GM19468 (cell line): ENCODE data around the gene ARPIN.
"Not testable (repeated sequence)": the region's sequence is repeated elsewhere in the genome, so short reads cannot be mapped to it uniquely, and the experiment has no call there.

Experiments used
- ATAC-seq: cut with Tn5 transposase; IDR thresholded peaks from one replicate; pipeline ENCODE4 v1.9.1; 2021; ENCODE audit warnings: mild to moderate bottlenecking, moderate library complexity, moderate number of reproducible peaks; ENCODE audit not compliant: unreplicated experiment; ENCODE audit errors: extremely low read depth

ARPIN gene

DNA sequence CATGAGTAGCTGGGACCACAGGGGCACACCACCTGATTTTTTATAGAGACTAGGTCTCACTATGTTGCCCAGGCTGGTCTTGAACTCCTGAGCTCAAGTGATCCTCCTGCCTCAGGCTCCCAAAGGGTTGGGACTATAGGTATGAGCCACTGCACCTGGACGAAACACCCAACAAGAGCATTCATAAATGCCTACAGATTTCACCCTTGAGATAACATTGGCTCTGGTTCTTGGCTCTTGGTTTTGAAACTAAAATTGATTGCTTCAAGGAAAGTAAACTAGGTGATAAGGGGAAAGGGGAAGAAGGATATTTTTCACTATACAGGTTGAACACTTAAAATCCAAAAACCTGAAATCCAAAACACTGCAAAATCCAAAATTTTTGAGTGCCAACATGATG is 29.2 kb downstream of the ARPIN start:
- no peak for ATAC-seq

GRCh38 chr15:89880727-89881126 is 32.0 kb downstream of the ARPIN start:
- ATAC-seq, result no peak

GRCh38 chr15:89878323-89878722 is 34.4 kb downstream of the ARPIN start:
- ATAC-seq, result no peak

DNA sequence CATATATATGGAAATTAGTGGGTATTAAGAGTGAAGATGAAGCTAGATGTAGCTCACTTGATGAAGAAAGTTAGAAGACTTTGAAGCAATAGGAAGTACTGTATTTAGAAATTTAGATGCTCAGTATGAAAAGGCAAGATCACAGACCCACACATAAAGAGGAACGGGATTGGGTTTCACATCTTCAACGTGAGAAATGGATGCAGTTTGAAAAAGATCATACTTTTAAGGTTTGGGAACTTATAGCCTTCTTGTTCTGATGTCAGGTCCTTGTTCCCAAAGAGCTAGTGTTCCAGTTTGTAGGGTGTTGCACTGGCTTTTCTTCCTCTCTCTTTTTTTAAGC is 35.7 kb downstream of the ARPIN start:
- no peak for ATAC-seq

- ATAC-seq, result no peak
Measured at GRCh38 chr15:89876396-89877082, 36.2 kb downstream of the ARPIN start.

DNA sequence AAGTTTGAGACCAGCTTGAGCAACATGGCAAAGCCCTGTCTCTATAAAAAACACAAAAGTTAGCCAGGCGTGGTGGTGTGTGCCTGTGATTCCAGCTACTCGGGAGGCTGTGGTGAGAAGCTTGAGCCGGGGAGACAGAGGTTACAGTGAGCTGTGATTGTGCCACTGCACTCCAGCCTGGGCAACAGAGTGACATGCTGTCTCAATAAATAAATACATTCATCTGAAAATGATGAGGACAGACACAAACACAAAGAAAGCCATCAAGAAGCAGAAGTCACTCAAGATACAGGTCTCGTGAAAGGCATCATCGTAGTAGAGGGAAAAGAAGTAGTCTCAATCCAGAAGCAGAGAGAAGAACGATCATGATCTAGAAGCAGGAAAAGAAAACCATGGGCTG is 37.0 kb downstream of the ARPIN start:
- ATAC-seq, result no peak

GRCh38 chr15:89874926-89875564 is 37.7 kb downstream of the ARPIN start:
- no peak for ATAC-seq

- ATAC-seq, result no peak
Measured at GRCh38 chr15:89870688-89871288, 42.0 kb downstream of the ARPIN start.

- no peak for ATAC-seq
Measured at GRCh38 chr15:89870006-89870405, 42.7 kb downstream of the ARPIN start.

GRCh38 chr15:89869490-89869889 is 43.3 kb downstream of the ARPIN start:
- ATAC-seq, result not testable (repeated sequence)

- ATAC-seq, result no peak
Measured at GRCh38 chr15:89864958-89865739, 47.6 kb downstream of the ARPIN start.

GRCh38 chr15:89863918-89864317 is 48.8 kb downstream of the ARPIN start:
- ATAC-seq, result no peak

DNA sequence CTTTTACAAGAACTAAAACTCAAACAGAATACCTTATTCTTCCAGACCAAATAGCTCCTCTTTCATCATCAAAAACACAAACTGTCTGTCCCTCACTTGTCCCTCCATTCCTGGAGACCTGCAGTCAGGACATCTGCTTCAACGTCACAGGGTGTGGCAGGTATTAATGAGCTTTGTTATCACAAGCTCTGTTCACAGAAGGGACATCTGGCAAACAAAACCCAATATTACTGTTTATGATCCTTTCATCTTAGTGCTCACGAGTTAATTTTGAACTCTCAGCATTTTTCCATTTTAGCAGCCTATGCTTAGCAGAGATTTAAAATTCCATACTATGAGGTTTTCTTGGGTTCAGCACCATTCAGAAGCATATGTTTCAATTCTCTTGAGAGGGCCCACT is 51.9 kb downstream of the ARPIN start:
- no peak for ATAC-seq

GRCh38 chr15:89860431-89860830 is 52.3 kb downstream of the ARPIN start:
- no peak for ATAC-seq

DNA sequence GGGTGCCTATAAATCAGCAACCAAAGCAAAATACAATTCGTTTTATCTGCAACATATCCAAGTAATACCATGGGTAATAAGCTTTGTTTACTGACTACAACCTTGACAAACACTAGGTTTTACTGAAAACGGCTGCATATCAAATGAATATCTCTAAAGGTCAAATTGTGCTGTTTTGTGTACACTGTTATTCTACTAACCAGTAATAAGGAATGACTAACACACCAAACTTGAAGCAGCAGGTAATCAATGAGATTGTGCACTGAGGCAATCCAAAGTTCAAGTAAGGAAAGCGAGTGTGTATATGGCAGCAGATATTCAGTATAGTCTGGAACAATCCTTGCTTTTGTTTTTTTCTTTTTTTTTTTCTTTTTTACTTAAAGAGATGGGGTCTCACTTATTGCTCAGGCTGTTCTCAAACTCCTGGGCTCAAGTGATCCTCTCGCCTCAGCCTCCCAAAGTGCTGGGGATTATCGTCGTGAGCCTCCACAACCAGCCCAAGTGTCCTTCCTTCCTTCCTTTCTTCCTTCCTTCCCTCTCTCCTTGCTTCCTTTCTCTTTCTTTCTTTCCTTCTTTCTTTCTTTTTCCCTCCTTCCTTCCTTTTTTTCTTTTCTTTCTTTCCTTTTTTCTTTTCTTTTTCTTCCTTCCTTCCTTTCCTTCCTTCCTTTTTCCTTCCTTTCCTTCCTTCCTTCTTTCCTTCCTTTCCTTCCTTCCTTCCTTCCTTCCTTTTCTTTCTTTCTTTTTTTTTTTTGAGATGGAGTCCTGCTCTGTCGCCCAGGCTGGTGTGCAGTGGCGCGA is 53.9 kb downstream of the ARPIN start:
- no peak for ATAC-seq

GRCh38 chr15:89857673-89858072 is 55.1 kb downstream of the ARPIN start:
- ATAC-seq, result no peak

- no peak for ATAC-seq
Measured at GRCh38 chr15:89855948-89856347, 56.8 kb downstream of the ARPIN start.

- ATAC-seq, result not testable (repeated sequence)
Measured at GRCh38 chr15:89854863-89855262, 57.9 kb downstream of the ARPIN start.

GRCh38 chr15:89852342-89852995 is 60.3 kb downstream of the ARPIN start:
- ATAC-seq, result no peak
